ENCODE data around the gene ARHGAP29.

- TF ChIP-seq POLR2A (IDR thresholded peaks at IDR 0.05) (no peak), CTCF (IDR thresholded peaks at IDR 0.05) (no peak)
These were observed 16.9 kb upstream of the ARHGAP29 start for GRCh38 chr1:94254073-94254810.

Data from adrenal gland (tissue), 5 donors.